ENCODE results near the gene NPEPL1. TPM values are rescaled to one million over a fixed set of nuclear protein-coding genes. Genes with fewer than 3 reads are reported as not detected.

Gene NPEPL1
- total and polyA plus RNA-seq, 2 donors (not counting 3 experiments of a cell fraction or from before 2014, with no cell fraction given), result 22.5 to 40.8 TPM

DNA sequence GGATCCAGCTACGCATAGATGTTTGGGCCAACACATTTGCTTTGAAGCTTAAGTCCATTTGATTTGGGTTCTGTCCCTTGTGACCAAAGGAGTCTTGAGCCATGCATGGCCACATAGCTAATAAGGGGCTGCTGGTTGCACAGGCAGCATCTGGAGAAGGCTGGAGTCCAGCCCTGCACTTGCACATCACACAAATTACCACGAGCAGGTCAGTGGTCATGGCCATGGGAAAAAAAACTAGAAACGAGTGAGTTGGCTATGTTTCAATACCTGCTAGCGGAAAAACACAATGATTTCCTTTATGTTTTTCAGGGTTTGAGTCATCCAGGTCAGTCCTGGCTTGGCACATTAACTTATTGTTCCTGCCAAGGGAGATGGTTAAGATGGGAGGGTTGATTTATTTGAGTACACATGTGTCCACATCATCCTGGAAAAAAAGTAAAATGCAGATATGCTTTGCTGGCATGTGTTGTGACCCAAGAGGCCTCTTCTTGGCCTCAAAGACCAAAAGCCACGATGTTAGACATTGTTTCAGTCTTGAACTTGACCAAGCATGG lies 47.1 kb upstream of the NPEPL1 start:
- H3K4me2 ChIP-seq (ENCODE audit: insufficient read depth, low read length), result peak overlapping the region; percentile 25
- no peaks in the 10 kb centered on the region for H3K9me3 ChIP-seq (replicated peaks; ENCODE audit: control insufficient read depth, insufficient read depth, low read length)
- peak; percentile 95 for DNase-seq (ENCODE audit: low read depth, low spot score)
- no TSS peak for BruUV-seq (replicated peaks)
- H3K4me3 ChIP-seq (replicated peaks in 1 of 3; ENCODE audit: insufficient read depth in 1 of 3, low read depth in 1 of 3, low read length in 3 of 3), result no peak overlapping the region
- H3K9me1 ChIP-seq (replicated peaks; ENCODE audit: control insufficient read depth, extremely low read depth, insufficient read depth, low read length), result no peaks in the 10 kb centered on the region
- ChIA-PET CTCF (interaction anchor here (0.7 to 1.4 kb wide), 5 partner anchors 11 to 164 kb away, joined by 3 to 7 read pairs (median 3); no protein-coding TSS in a partner anchor), POLR2A (interaction anchor here (1.0 kb wide), 1 partner anchor 79 kb away, joined by 3 read pairs; no protein-coding TSS in a partner anchor)
- H3K9ac ChIP-seq (replicated peaks; ENCODE audit: extremely low read depth, insufficient read depth, low read length), result no peak overlapping the region
- no peak overlapping the region for H2AFZ ChIP-seq (ENCODE audit: low read depth, low read length)
- intact Hi-C loops (cut with micrococcal nuclease), result loop anchor here (1.0 kb wide), 1 partner anchor 21 kb away; no protein-coding TSS in a partner anchor
- peaks cover 2 to 5% of the 10 kb centered on the region in 2 experiments for H3K27me3 ChIP-seq (ENCODE audit: control insufficient read depth in 2 of 2, insufficient read depth in 2 of 2, low read length in 2 of 2)
- no peaks in the 10 kb centered on the region for H4K20me1 ChIP-seq (replicated peaks; ENCODE audit: control insufficient read depth, extremely low read depth, insufficient read depth, low read length)
- peaks cover 17% of the 10 kb centered on the region for H3K4me1 ChIP-seq (ENCODE audit: control insufficient read depth, extremely low read depth, insufficient read depth, low read length)
- H3K36me3 ChIP-seq (ENCODE audit: control insufficient read depth in 2 of 2, extremely low read depth in 1 of 2, insufficient read depth in 2 of 2, low read length in 2 of 2), result no peaks in the 10 kb centered on the region
- H3K79me2 ChIP-seq (ENCODE audit: control insufficient read depth, insufficient read depth, low read length), result no peaks in the 10 kb centered on the region
- peak; percentile 94 for FAIRE-seq
- TF ChIP-seq POLR2AphosphoS5 (IDR thresholded peaks at IDR 0.05; ENCODE audit: insufficient read depth, low read depth, low read length) (peak; percentile 51), FOS (IDR thresholded peaks at IDR 0.05; ENCODE audit: borderline replicate concordance, insufficient read depth, low read length) (peak; percentile 80), MYC (IDR thresholded peaks at IDR 0.05; ENCODE audit: low read depth, low read length) (no peak), POLR2A (IDR thresholded peaks at IDR 0.05; ENCODE audit: low read depth, low read length) (no peak), EZH2 (IDR thresholded peaks at IDR 0.05; ENCODE audit: borderline replicate concordance, low read depth, low read length, severe bottlenecking) (no peak), JUN (IDR thresholded peaks at IDR 0.05; ENCODE audit: borderline replicate concordance, insufficient read depth, insufficient read length, low read depth) (peak; percentile 25), GATA2 (IDR thresholded peaks at IDR 0.05; ENCODE audit: insufficient read depth, insufficient read length, low read depth, low read length) (peak; percentile 59)
- TF ChIP-seq, protein P1, sequence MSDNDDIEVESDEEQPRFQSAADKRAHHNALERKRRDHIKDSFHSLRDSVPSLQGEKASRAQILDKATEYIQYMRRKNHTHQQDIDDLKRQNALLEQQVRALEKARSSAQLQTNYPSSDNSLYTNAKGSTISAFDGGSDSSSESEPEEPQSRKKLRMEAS (IDR thresholded peaks at IDR 0.05; ENCODE audit: insufficient read depth, insufficient read length), result no peak
- TF ChIP-seq, protein P2, sequence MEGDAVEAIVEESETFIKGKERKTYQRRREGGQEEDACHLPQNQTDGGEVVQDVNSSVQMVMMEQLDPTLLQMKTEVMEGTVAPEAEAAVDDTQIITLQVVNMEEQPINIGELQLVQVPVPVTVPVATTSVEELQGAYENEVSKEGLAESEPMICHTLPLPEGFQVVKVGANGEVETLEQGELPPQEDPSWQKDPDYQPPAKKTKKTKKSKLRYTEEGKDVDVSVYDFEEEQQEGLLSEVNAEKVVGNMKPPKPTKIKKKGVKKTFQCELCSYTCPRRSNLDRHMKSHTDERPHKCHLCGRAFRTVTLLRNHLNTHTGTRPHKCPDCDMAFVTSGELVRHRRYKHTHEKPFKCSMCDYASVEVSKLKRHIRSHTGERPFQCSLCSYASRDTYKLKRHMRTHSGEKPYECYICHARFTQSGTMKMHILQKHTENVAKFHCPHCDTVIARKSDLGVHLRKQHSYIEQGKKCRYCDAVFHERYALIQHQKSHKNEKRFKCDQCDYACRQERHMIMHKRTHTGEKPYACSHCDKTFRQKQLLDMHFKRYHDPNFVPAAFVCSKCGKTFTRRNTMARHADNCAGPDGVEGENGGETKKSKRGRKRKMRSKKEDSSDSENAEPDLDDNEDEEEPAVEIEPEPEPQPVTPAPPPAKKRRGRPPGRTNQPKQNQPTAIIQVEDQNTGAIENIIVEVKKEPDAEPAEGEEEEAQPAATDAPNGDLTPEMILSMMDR (IDR thresholded peaks at IDR 0.05; ENCODE audit: extremely low read depth in 1 of 2, insufficient read depth in 1 of 2, low read depth in 1 of 2, low read length in 2 of 2), result no peak
- dilution Hi-C loops (cut with MboI; ENCODE audit: extremely low pct_ligation_motif_present, low sequenced_read_pairs), result no loop called here
- no peak overlapping the region for H3K27ac ChIP-seq (ENCODE audit: insufficient read depth, low read depth, low read length)

Measured in endothelial cell of umbilical vein (primary cell).